HepG2 (cell line): Measurements from ENCODE around the gene SLC9A5. TPM values are rescaled to one million over a fixed set of nuclear protein-coding genes. Genes with fewer than 3 reads are reported as not detected.

Experiments used
- ARNTL ChIP-seq: sonication (generic); formaldehyde crosslinking; IDR thresholded peaks from 2 replicates; pipeline ENCODE4 v1.4.0; 2020; ENCODE audit warnings: mild to moderate bottlenecking, missing genetic modification reagents
- FOXK1 ChIP-seq: sonication (generic); formaldehyde crosslinking; IDR thresholded peaks from 2 replicates; pipeline ENCODE4 v1.4.0; 2020; ENCODE audit warnings: low read depth, missing genetic modification reagents, borderline replicate concordance
- FOXO1 ChIP-seq: sonication (generic); formaldehyde crosslinking; IDR thresholded peaks from 2 replicates; pipeline ENCODE4 v1.4.0; 2020; ENCODE audit warnings: missing genetic modification reagents
- GATA4 ChIP-seq: sonication (generic); IDR thresholded peaks from 2 replicates; pipeline ENCODE4 v1.6.1; 2016; ENCODE audit warnings: antibody characterized with exemption, low read depth, borderline replicate concordance
- GPN1 ChIP-seq: sonication (generic); formaldehyde crosslinking; IDR thresholded peaks from 2 replicates; pipeline ENCODE4 v1.5.1; 2020; ENCODE audit warnings: missing genetic modification reagents, borderline replicate concordance
- HHEX ChIP-seq: IDR thresholded peaks from 2 replicates; pipeline ENCODE4 v1.6.1; 2016; ENCODE audit warnings: control low read depth
- HMG20A ChIP-seq: IDR thresholded peaks from 2 replicates; pipeline ENCODE4 v1.6.1; 2016; ENCODE audit warnings: borderline replicate concordance
- MAFK ChIP-seq, 2 experiments: IDR thresholded peaks in 1 of 2; conservative IDR thresholded peaks in 1 of 2; 2 replicates each; pipeline ENCODE4 v1.6.1; 2011; ENCODE audit warnings: improper control_type of control experiment in 2 of 2, low read length in 2 of 2
- NAIF1 ChIP-seq: sonication (generic); formaldehyde crosslinking; IDR thresholded peaks from 2 replicates; pipeline ENCODE4 v1.5.0; 2020; ENCODE audit warnings: mild to moderate bottlenecking, missing genetic modification reagents, borderline replicate concordance
- NFRKB ChIP-seq: fragments of 450-650 bp; IDR thresholded peaks from 2 replicates; pipeline ENCODE4 v1.6.1; 2017
- PITX1 ChIP-seq: sonication (generic); formaldehyde crosslinking; IDR thresholded peaks from 2 replicates; pipeline ENCODE4 v1.5.1; 2020; ENCODE audit warnings: mild to moderate bottlenecking, missing genetic modification reagents
- RELA ChIP-seq: sonication (generic); formaldehyde crosslinking; IDR thresholded peaks from 2 replicates; pipeline ENCODE4 v1.4.0; 2020; ENCODE audit warnings: missing genetic modification reagents
- ZKSCAN5 ChIP-seq: sonication (generic); formaldehyde crosslinking; IDR thresholded peaks from 2 replicates; pipeline ENCODE4 v1.5.1; 2020; ENCODE audit warnings: mild to moderate bottlenecking, missing genetic modification reagents
- ZNF17 ChIP-seq: sonication (generic); formaldehyde crosslinking; IDR thresholded peaks from 2 replicates; pipeline ENCODE4 v1.5.0; 2020; ENCODE audit warnings: mild to moderate bottlenecking, missing genetic modification reagents
- ZNF180 ChIP-seq: sonication (generic); formaldehyde crosslinking; IDR thresholded peaks from 2 replicates; pipeline ENCODE4 v1.4.0; 2020; ENCODE audit warnings: low read depth, missing genetic modification reagents, borderline replicate concordance
- ZNF383 ChIP-seq: sonication (generic); formaldehyde crosslinking; IDR thresholded peaks from 2 replicates; pipeline ENCODE4 v1.4.0; 2020; ENCODE audit warnings: missing genetic modification reagents, mild to moderate bottlenecking, borderline replicate concordance
- ZNF562 ChIP-seq: sonication (generic); formaldehyde crosslinking; IDR thresholded peaks from 2 replicates; pipeline ENCODE4 v1.8.0; 2022; ENCODE audit warnings: missing genetic modification reagents, borderline replicate concordance
- ZNF614 ChIP-seq: IDR thresholded peaks from 2 replicates; pipeline ENCODE4 v1.6.1; 2018; ENCODE audit warnings: missing biosample characterization, missing genetic modification reagents, inconsistent platforms, borderline replicate concordance
- ZNF644 ChIP-seq: IDR thresholded peaks from 2 replicates; pipeline ENCODE4 v1.6.1; 2016; ENCODE audit warnings: low read depth
- ZNF766 ChIP-seq: sonication (generic); formaldehyde crosslinking; IDR thresholded peaks from 2 replicates; pipeline ENCODE4 v1.5.0; 2020; ENCODE audit warnings: missing genetic modification reagents, borderline replicate concordance
- ZNF768 ChIP-seq: sonication (generic); formaldehyde crosslinking; IDR thresholded peaks from 2 replicates; pipeline ENCODE4 v1.4.0; 2020; ENCODE audit warnings: missing genetic modification reagents
- ZNF776 ChIP-seq: sonication (generic); formaldehyde crosslinking; IDR thresholded peaks from 2 replicates; pipeline ENCODE4 v1.4.0; 2020; ENCODE audit warnings: mild to moderate bottlenecking, missing genetic modification reagents
- polyA plus RNA-seq, 8 experiments: library from polyadenylated mRNA; depleted of rRNA in 3 of 8; stranded (reverse) in 7 of 8; unstranded in 1 of 8; fragments of >200 nt; fragmentation: Illumina TruSeq in 4 of 8; extraction: Trizol in 4 of 8; gene quantifications; 2 replicates each; pipeline versions ENCODE4 v1.2.1 to v1.2.3, GENCODE V29; 2011 to 2016; ENCODE audit warnings: low read depth in 4 of 8, missing spikeins in 1 of 8, mixed read lengths in 1 of 8; ENCODE audit not compliant: insufficient read depth in 1 of 8
- total RNA-seq, 5 experiments: library from RNA; depleted of rRNA; stranded (reverse); fragments of >200 nt; fragmentation: Illumina TruSeq; extraction: Trizol; gene quantifications; 2 replicates each; pipeline ENCODE4 v1.2.3, GENCODE V29; 2016; ENCODE audit warnings: low read depth in 1 of 5
- TF ChIP-seq, protein P1 (sequence below): IDR thresholded peaks from 2 replicates; pipeline ENCODE4 v1.6.1; 2016; ENCODE audit warnings: mild to moderate bottlenecking
- TF ChIP-seq, protein P2 (sequence below): sonication (generic); formaldehyde crosslinking; IDR thresholded peaks from 2 replicates; pipeline ENCODE4 v1.4.0; 2020; ENCODE audit warnings: mild to moderate bottlenecking, low read depth, missing genetic modification reagents
- TF ChIP-seq, protein P3 (sequence below): sonication (generic); formaldehyde crosslinking; IDR thresholded peaks from 2 replicates; pipeline ENCODE4 v1.4.0; 2020; ENCODE audit warnings: missing genetic modification reagents, mild to moderate bottlenecking, borderline replicate concordance
- TF ChIP-seq, protein P4 (sequence below): sonication (generic); formaldehyde crosslinking; IDR thresholded peaks from 2 replicates; pipeline ENCODE4 v1.5.1; 2020; ENCODE audit warnings: mild to moderate bottlenecking, missing genetic modification reagents, moderate library complexity

SLC9A5 gene
- total and polyA plus RNA-seq, 2 of the 13 experiments (the other 11 are each of a cell fraction or from before 2014, with no cell fraction given), result 0.58 to 1.4 TPM

GRCh38 chr16:67258161-67258835, 9.5 kb downstream of the SLC9A5 start (continued):
- TF ChIP-seq, protein P1, sequence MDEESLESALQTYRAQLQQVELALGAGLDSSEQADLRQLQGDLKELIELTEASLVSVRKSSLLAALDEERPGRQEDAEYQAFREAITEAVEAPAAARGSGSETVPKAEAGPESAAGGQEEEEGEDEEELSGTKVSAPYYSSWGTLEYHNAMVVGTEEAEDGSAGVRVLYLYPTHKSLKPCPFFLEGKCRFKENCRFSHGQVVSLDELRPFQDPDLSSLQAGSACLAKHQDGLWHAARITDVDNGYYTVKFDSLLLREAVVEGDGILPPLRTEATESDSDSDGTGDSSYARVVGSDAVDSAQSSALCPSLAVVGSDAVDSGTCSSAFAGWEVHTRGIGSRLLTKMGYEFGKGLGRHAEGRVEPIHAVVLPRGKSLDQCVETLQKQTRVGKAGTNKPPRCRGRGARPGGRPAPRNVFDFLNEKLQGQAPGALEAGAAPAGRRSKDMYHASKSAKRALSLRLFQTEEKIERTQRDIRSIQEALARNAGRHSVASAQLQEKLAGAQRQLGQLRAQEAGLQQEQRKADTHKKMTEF (CRISPR knock-in tag), result no peak
- no peak for TF ChIP-seq ZNF614 (CRISPR knock-in tag)
- TF ChIP-seq ZNF562 (CRISPR knock-in tag), result no peak
- no peak for TF ChIP-seq HMG20A (CRISPR knock-in tag)
- TF ChIP-seq ZNF180, result no peak
- no peak for TF ChIP-seq ARNTL (CRISPR knock-in tag)
- no peak for TF ChIP-seq ZNF776 (CRISPR knock-in tag)
- no peak for TF ChIP-seq ZNF768 (CRISPR knock-in tag)
- no peak for TF ChIP-seq ZNF766
- TF ChIP-seq FOXO1, result 0 out of 2 replicates have a peak, but pooled peaks have one; percentile 13
- TF ChIP-seq ZNF383 (CRISPR knock-in tag), result no peak
- TF ChIP-seq, protein P2, sequence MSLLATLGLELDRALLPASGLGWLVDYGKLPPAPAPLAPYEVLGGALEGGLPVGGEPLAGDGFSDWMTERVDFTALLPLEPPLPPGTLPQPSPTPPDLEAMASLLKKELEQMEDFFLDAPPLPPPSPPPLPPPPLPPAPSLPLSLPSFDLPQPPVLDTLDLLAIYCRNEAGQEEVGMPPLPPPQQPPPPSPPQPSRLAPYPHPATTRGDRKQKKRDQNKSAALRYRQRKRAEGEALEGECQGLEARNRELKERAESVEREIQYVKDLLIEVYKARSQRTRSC (CRISPR knock-in tag), result no peak
- no peak for TF ChIP-seq HHEX (CRISPR knock-in tag)
- peak; percentile 52 to 60 for TF ChIP-seq MAFK (conservative IDR thresholded peaks at IDR 0.05 in 1 of 2, IDR thresholded peaks at IDR 0.05 in 1 of 2; ENCODE audit: low read length in 2 of 2)
- no peak for TF ChIP-seq PITX1 (CRISPR knock-in tag)
- no peak for TF ChIP-seq ZNF17 (CRISPR knock-in tag)
- TF ChIP-seq RELA (CRISPR knock-in tag), result no peak
- no peak for TF ChIP-seq ZNF644
- TF ChIP-seq, protein P3, sequence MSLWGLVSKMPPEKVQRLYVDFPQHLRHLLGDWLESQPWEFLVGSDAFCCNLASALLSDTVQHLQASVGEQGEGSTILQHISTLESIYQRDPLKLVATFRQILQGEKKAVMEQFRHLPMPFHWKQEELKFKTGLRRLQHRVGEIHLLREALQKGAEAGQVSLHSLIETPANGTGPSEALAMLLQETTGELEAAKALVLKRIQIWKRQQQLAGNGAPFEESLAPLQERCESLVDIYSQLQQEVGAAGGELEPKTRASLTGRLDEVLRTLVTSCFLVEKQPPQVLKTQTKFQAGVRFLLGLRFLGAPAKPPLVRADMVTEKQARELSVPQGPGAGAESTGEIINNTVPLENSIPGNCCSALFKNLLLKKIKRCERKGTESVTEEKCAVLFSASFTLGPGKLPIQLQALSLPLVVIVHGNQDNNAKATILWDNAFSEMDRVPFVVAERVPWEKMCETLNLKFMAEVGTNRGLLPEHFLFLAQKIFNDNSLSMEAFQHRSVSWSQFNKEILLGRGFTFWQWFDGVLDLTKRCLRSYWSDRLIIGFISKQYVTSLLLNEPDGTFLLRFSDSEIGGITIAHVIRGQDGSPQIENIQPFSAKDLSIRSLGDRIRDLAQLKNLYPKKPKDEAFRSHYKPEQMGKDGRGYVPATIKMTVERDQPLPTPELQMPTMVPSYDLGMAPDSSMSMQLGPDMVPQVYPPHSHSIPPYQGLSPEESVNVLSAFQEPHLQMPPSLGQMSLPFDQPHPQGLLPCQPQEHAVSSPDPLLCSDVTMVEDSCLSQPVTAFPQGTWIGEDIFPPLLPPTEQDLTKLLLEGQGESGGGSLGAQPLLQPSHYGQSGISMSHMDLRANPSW, result no peak
- no peak for TF ChIP-seq FOXK1
- TF ChIP-seq GATA4, result no peak
- TF ChIP-seq NFRKB, result no peak
- TF ChIP-seq, protein P4, sequence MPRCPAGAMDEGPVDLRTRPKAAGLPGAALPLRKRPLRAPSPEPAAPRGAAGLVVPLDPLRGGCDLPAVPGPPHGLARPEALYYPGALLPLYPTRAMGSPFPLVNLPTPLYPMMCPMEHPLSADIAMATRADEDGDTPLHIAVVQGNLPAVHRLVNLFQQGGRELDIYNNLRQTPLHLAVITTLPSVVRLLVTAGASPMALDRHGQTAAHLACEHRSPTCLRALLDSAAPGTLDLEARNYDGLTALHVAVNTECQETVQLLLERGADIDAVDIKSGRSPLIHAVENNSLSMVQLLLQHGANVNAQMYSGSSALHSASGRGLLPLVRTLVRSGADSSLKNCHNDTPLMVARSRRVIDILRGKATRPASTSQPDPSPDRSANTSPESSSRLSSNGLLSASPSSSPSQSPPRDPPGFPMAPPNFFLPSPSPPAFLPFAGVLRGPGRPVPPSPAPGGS (CRISPR knock-in tag), result no peak
- TF ChIP-seq ZKSCAN5, result peak; percentile 80
- no peak for TF ChIP-seq NAIF1 (CRISPR knock-in tag)
- no peak for TF ChIP-seq GPN1 (CRISPR knock-in tag)
